ENCODE data around the gene AKR1E2.
"Not testable (repeated sequence)": the region's sequence is repeated elsewhere in the genome, so short reads cannot be mapped to it uniquely, and the experiment has no call there.

Gene AKR1E2

GRCh38 chr10:4812046-4812445, 14.0 kb upstream of the AKR1E2 start:
- no peaks in the 10 kb centered on the region for H3K36me3 ChIP-seq (ENCODE audit: control insufficient read depth in 2 of 2, insufficient read depth in 2 of 2, low read length in 2 of 2)
- no peaks in the 10 kb centered on the region for H3K27me3 ChIP-seq (ENCODE audit: control insufficient read depth in 2 of 2, insufficient read depth in 2 of 2, low read length in 2 of 2)
- H3K9ac ChIP-seq (ENCODE audit: low read depth in 1 of 2, low read length in 2 of 2): no peak overlapping the region
- H3K27ac ChIP-seq (ENCODE audit: low read depth in 2 of 2, low read length in 2 of 2): no peak overlapping the region
- no peaks in the 10 kb centered on the region for H3K9me3 ChIP-seq (ENCODE audit: control insufficient read depth in 2 of 2, low read length in 2 of 2)
- peaks cover 0 to 2% of the 10 kb centered on the region in 2 donors for H3K4me1 ChIP-seq (ENCODE audit: control insufficient read depth in 2 of 2, insufficient read depth in 2 of 2, low read length in 2 of 2)
- H3K4me3 ChIP-seq (ENCODE audit: low read length in 2 of 2): no peak overlapping the region

- Histone ChIP-seq H3K4me3 (ENCODE audit: low read length in 2 of 2) (no peak overlapping the region), H3K4me1 (ENCODE audit: control insufficient read depth in 2 of 2, insufficient read depth in 2 of 2, low read length in 2 of 2) (peaks cover 0 to 2% of the 10 kb centered on the region in 2 donors), H3K27me3 (ENCODE audit: control insufficient read depth in 2 of 2, insufficient read depth in 2 of 2, low read length in 2 of 2) (no peaks in the 10 kb centered on the region), H3K27ac (ENCODE audit: low read depth in 2 of 2, low read length in 2 of 2) (no peak overlapping the region), H3K9me3 (ENCODE audit: control insufficient read depth in 2 of 2, low read length in 2 of 2) (no peaks in the 10 kb centered on the region), H3K36me3 (ENCODE audit: control insufficient read depth in 2 of 2, insufficient read depth in 2 of 2, low read length in 2 of 2) (no peaks in the 10 kb centered on the region), H3K9ac (ENCODE audit: low read depth in 1 of 2, low read length in 2 of 2) (no peak overlapping the region)
Measured at GRCh38 chr10:4813023-4813422, 13.0 kb upstream of the AKR1E2 start.

DNA sequence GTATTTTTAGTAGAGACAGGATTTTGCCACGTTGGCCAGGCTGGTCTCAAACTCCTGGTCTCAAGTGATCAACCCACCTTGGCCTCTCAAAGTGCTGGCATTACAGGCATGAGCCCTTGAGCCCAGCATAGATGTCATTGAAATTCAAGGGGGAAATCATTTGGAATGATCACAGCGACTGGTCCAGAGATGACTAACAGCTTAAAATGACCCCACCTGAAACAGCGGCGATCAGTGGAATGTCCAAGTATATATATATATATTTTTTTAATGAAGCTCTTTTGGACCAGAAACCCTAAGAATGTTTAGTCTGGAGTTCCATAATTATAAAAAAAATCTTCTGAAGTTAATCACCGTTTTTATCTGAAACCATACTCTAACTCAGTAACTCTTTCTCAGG, 12.5 kb upstream of the AKR1E2 start:
- H3K9me3 ChIP-seq (ENCODE audit: control insufficient read depth in 2 of 2, low read length in 2 of 2): no peaks in the 10 kb centered on the region
- H3K4me1 ChIP-seq (ENCODE audit: control insufficient read depth in 2 of 2, insufficient read depth in 2 of 2, low read length in 2 of 2): peaks cover 0 to 2% of the 10 kb centered on the region in 2 donors
- no peak overlapping the region for H3K4me3 ChIP-seq (ENCODE audit: low read length in 2 of 2)
- no peak overlapping the region for H3K9ac ChIP-seq (ENCODE audit: low read depth in 1 of 2, low read length in 2 of 2)
- H3K36me3 ChIP-seq (ENCODE audit: control insufficient read depth in 2 of 2, insufficient read depth in 2 of 2, low read length in 2 of 2): no peaks in the 10 kb centered on the region
- no peaks in the 10 kb centered on the region for H3K27me3 ChIP-seq (ENCODE audit: control insufficient read depth in 2 of 2, insufficient read depth in 2 of 2, low read length in 2 of 2)
- no peak overlapping the region for H3K27ac ChIP-seq (ENCODE audit: low read depth in 2 of 2, low read length in 2 of 2)

DNA sequence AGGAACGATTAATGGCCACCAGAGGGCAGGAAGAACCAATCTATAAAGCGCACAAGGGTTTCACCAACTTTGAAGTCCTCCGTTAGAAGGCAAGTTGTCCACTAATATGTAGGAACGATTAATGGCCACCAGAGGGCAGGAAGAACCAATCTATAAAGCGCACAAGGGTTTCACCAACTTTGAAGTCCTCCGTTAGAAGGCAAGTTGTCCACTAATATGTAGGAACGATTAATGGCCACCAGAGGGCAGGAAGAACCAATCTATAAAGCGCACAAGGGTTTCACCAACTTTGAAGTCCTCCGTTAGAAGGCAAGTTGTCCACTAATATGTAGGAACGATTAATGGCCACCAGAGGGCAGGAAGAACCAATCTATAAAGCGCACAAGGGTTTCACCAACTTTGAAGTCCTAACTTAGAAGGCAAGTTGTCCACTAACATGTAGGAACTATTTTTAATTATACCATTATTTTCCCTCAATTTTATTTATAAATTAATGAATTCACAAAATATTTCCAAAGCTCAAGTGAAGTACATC, 10.3 kb upstream of the AKR1E2 start:
- H3K36me3 ChIP-seq (ENCODE audit: control insufficient read depth in 2 of 2, insufficient read depth in 2 of 2, low read length in 2 of 2); H3K9ac ChIP-seq (ENCODE audit: low read depth in 1 of 2, low read length in 2 of 2); H3K4me1 ChIP-seq (ENCODE audit: control insufficient read depth in 2 of 2, insufficient read depth in 2 of 2, low read length in 2 of 2); H3K9me3 ChIP-seq (ENCODE audit: control insufficient read depth in 2 of 2, low read length in 2 of 2); H3K27me3 ChIP-seq (ENCODE audit: control insufficient read depth in 2 of 2, insufficient read depth in 2 of 2, low read length in 2 of 2); H3K27ac ChIP-seq (ENCODE audit: low read depth in 2 of 2, low read length in 2 of 2); H3K4me3 ChIP-seq (ENCODE audit: low read length in 2 of 2): not testable (repeated sequence)

- H3K9me3 ChIP-seq (ENCODE audit: control insufficient read depth in 2 of 2, low read length in 2 of 2): no peaks in the 10 kb centered on the region
- H3K36me3 ChIP-seq (ENCODE audit: control insufficient read depth in 2 of 2, insufficient read depth in 2 of 2, low read length in 2 of 2): no peaks in the 10 kb centered on the region
- H3K27me3 ChIP-seq (ENCODE audit: control insufficient read depth in 2 of 2, insufficient read depth in 2 of 2, low read length in 2 of 2): no peaks in the 10 kb centered on the region
- H3K4me3 ChIP-seq (ENCODE audit: low read length in 2 of 2): no peak overlapping the region
- H3K9ac ChIP-seq (ENCODE audit: low read depth in 1 of 2, low read length in 2 of 2): no peak overlapping the region
- peaks cover 0 to 2% of the 10 kb centered on the region in 2 donors for H3K4me1 ChIP-seq (ENCODE audit: control insufficient read depth in 2 of 2, insufficient read depth in 2 of 2, low read length in 2 of 2)
- H3K27ac ChIP-seq (ENCODE audit: low read depth in 2 of 2, low read length in 2 of 2): no peak overlapping the region
Measured at GRCh38 chr10:4816966-4817365, 9.0 kb upstream of the AKR1E2 start.

DNA sequence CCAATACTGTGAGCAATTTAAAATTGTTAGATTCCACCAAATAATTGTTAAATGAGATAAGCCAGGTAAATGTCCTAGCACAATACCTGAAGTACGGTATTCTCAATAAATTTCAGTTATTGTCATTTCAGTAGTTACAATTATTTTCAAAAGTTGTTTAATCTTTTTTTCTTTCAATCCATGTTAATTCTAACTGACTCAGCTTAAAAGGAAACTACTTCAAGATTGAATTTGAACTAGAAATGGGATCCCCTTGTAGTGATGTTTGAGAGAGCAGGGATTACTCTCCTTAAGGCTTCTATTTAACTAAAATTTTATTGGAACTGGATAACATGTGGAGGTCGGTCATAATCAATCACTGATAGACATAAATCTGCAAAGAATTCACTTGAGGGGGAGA, 6.9 kb upstream of the AKR1E2 start:
- H3K27ac ChIP-seq (ENCODE audit: low read depth in 2 of 2, low read length in 2 of 2): no peak overlapping the region
- H3K4me3 ChIP-seq (ENCODE audit: low read length in 2 of 2): no peak overlapping the region
- H3K4me1 ChIP-seq (ENCODE audit: control insufficient read depth in 2 of 2, insufficient read depth in 2 of 2, low read length in 2 of 2): peaks cover 0 to 2% of the 10 kb centered on the region in 2 donors
- no peaks in the 10 kb centered on the region for H3K36me3 ChIP-seq (ENCODE audit: control insufficient read depth in 2 of 2, insufficient read depth in 2 of 2, low read length in 2 of 2)
- H3K9ac ChIP-seq (ENCODE audit: low read depth in 1 of 2, low read length in 2 of 2): no peak overlapping the region
- no peaks in the 10 kb centered on the region for H3K27me3 ChIP-seq (ENCODE audit: control insufficient read depth in 2 of 2, insufficient read depth in 2 of 2, low read length in 2 of 2)
- H3K9me3 ChIP-seq (ENCODE audit: control insufficient read depth in 2 of 2, low read length in 2 of 2): no peaks in the 10 kb centered on the region

GRCh38 chr10:4819707-4820106, 6.3 kb upstream of the AKR1E2 start:
- no peaks in the 10 kb centered on the region for H3K27me3 ChIP-seq (ENCODE audit: control insufficient read depth in 2 of 2, insufficient read depth in 2 of 2, low read length in 2 of 2)
- no peak overlapping the region for H3K9ac ChIP-seq (ENCODE audit: low read depth in 1 of 2, low read length in 2 of 2)
- no peak overlapping the region for H3K27ac ChIP-seq (ENCODE audit: low read depth in 2 of 2, low read length in 2 of 2)
- no peak overlapping the region for H3K4me3 ChIP-seq (ENCODE audit: low read length in 2 of 2)
- H3K4me1 ChIP-seq (ENCODE audit: control insufficient read depth in 2 of 2, insufficient read depth in 2 of 2, low read length in 2 of 2): peaks cover 0 to 2% of the 10 kb centered on the region in 2 donors
- no peaks in the 10 kb centered on the region for H3K9me3 ChIP-seq (ENCODE audit: control insufficient read depth in 2 of 2, low read length in 2 of 2)
- H3K36me3 ChIP-seq (ENCODE audit: control insufficient read depth in 2 of 2, insufficient read depth in 2 of 2, low read length in 2 of 2): no peaks in the 10 kb centered on the region

DNA sequence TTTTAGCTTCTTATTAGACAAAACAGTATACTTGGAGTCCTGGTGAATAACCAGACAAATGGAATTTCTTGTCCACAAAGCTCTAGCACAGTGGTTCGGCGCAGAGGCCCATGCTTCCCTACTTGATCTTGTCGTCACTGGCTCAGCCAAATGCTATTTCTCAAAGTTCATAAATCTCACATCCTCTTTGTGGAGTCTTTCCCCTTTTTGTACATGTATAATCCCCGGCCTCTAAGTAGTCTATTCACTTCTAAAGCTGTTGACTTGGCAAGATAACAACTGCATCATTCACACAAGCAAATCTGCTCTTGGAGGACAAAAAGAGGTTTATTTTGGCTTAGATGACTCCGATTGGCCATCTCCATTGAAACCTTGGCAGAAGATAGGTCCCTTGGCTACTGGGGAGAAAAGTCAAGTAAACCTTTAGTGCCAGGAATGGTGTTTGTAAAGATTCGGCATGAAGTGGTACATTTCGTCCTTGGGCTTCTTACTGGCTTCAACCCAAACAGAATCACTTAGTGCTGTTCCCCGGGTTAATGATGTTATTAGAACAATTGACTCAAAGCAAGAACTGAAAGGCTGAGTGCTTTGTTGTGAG, 5.1 kb upstream of the AKR1E2 start:
- Histone ChIP-seq H3K9me3 (ENCODE audit: control insufficient read depth in 2 of 2, low read length in 2 of 2) (no peaks in the 10 kb centered on the region), H3K9ac (ENCODE audit: low read depth in 1 of 2, low read length in 2 of 2) (no peak overlapping the region), H3K36me3 (ENCODE audit: control insufficient read depth in 2 of 2, insufficient read depth in 2 of 2, low read length in 2 of 2) (no peaks in the 10 kb centered on the region), H3K4me3 (ENCODE audit: low read length in 2 of 2) (no peak overlapping the region), H3K27ac (ENCODE audit: low read depth in 2 of 2, low read length in 2 of 2) (no peak overlapping the region), H3K27me3 (ENCODE audit: control insufficient read depth in 2 of 2, insufficient read depth in 2 of 2, low read length in 2 of 2) (no peaks in the 10 kb centered on the region), H3K4me1 (ENCODE audit: control insufficient read depth in 2 of 2, insufficient read depth in 2 of 2, low read length in 2 of 2) (no peaks in the 10 kb centered on the region)

GRCh38 chr10:4822208-4822607, 3.8 kb upstream of the AKR1E2 start:
- H3K4me1 ChIP-seq (ENCODE audit: control insufficient read depth in 2 of 2, insufficient read depth in 2 of 2, low read length in 2 of 2): no peaks in the 10 kb centered on the region
- H3K9me3 ChIP-seq (ENCODE audit: control insufficient read depth in 2 of 2, low read length in 2 of 2): no peaks in the 10 kb centered on the region
- no peak overlapping the region for H3K9ac ChIP-seq (ENCODE audit: low read depth in 1 of 2, low read length in 2 of 2)
- no peak overlapping the region for H3K4me3 ChIP-seq (ENCODE audit: low read length in 2 of 2)
- no peaks in the 10 kb centered on the region for H3K27me3 ChIP-seq (ENCODE audit: control insufficient read depth in 2 of 2, insufficient read depth in 2 of 2, low read length in 2 of 2)
- H3K27ac ChIP-seq (ENCODE audit: low read depth in 2 of 2, low read length in 2 of 2): no peak overlapping the region
- no peaks in the 10 kb centered on the region for H3K36me3 ChIP-seq (ENCODE audit: control insufficient read depth in 2 of 2, insufficient read depth in 2 of 2, low read length in 2 of 2)

- H3K36me3 ChIP-seq (ENCODE audit: control insufficient read depth in 2 of 2, insufficient read depth in 2 of 2, low read length in 2 of 2): no peaks in the 10 kb centered on the region
- H3K9ac ChIP-seq (ENCODE audit: low read depth in 1 of 2, low read length in 2 of 2): no peak overlapping the region
- no peaks in the 10 kb centered on the region for H3K4me1 ChIP-seq (ENCODE audit: control insufficient read depth in 2 of 2, insufficient read depth in 2 of 2, low read length in 2 of 2)
- peaks cover 0 to 3% of the 10 kb centered on the region in 2 donors for H3K27me3 ChIP-seq (ENCODE audit: control insufficient read depth in 2 of 2, insufficient read depth in 2 of 2, low read length in 2 of 2)
- H3K27ac ChIP-seq (ENCODE audit: low read depth in 2 of 2, low read length in 2 of 2): no peak overlapping the region
- no peaks in the 10 kb centered on the region for H3K9me3 ChIP-seq (ENCODE audit: control insufficient read depth in 2 of 2, low read length in 2 of 2)
- no peak overlapping the region for H3K4me3 ChIP-seq (ENCODE audit: low read length in 2 of 2)
Measured at GRCh38 chr10:4824791-4825310, 1.2 kb upstream of the AKR1E2 start.

Measured in mucosa of rectum (tissue), 2 donors.